Liver (tissue), 3 donors: ENCODE data around the gene CD81.

Experiments
- GABPA ChIP-seq, 2 donors: IDR thresholded peaks in 1 of 2; conservative IDR thresholded peaks in 1 of 2; 2 replicates each; pipeline ENCODE4 v1.6.1; 2016; ENCODE audit warnings: antibody characterized with exemption in 2 of 2, mild to moderate bottlenecking in 1 of 2, moderate library complexity in 1 of 2
- TAF1 ChIP-seq: conservative IDR thresholded peaks from 2 replicates; pipeline ENCODE4 v1.6.1; 2016; ENCODE audit warnings: antibody characterized with exemption, mild to moderate bottlenecking
- TF ChIP-seq, protein P1 (sequence below): fragments of 150-350 bp; IDR thresholded peaks from 2 replicates; pipeline ENCODE4 v1.5.1; 2017; ENCODE audit warnings: improper control_type of control experiment, low read depth, low read length; ENCODE audit not compliant: missing input control
- TF ChIP-seq, protein P2 (sequence below): IDR thresholded peaks from 2 replicates; pipeline ENCODE4 v1.6.1; 2016; ENCODE audit warnings: antibody characterized with exemption
- TF ChIP-seq, protein P3 (sequence below): IDR thresholded peaks from 2 replicates; pipeline ENCODE4 v1.6.1; 2016; ENCODE audit warnings: antibody characterized with exemption
- donor health status: healthy.
- donor health status: healthy.

DNA sequence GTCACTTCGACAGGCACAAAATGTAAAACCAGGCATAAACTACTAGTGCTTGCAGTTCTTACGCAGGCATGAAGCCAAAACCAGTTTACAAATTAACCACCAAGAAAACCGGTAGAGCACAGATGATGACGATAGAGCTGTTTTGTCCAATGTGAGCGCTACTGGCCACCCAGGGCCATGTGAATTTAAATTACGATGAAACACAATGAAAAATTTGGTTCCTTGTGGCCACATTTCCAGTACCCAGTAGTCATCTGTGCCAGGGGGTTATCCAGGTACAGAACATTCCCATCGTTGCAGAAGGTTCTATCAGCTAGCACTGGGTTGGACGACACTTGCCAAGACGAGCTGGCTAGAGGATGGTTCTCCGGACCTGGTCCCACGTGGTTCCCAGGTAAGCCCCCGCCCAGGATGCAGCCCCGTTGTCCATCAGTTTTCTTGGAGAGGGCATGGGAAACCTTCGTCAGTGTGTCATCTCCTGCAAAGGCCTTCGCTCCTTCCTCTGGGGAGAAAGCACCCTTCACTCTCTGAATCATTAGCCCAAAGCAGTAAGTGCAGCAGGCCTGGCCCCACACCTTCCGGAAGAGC, 1.1 kb upstream of the CD81 start:
- TF ChIP-seq, protein P1, sequence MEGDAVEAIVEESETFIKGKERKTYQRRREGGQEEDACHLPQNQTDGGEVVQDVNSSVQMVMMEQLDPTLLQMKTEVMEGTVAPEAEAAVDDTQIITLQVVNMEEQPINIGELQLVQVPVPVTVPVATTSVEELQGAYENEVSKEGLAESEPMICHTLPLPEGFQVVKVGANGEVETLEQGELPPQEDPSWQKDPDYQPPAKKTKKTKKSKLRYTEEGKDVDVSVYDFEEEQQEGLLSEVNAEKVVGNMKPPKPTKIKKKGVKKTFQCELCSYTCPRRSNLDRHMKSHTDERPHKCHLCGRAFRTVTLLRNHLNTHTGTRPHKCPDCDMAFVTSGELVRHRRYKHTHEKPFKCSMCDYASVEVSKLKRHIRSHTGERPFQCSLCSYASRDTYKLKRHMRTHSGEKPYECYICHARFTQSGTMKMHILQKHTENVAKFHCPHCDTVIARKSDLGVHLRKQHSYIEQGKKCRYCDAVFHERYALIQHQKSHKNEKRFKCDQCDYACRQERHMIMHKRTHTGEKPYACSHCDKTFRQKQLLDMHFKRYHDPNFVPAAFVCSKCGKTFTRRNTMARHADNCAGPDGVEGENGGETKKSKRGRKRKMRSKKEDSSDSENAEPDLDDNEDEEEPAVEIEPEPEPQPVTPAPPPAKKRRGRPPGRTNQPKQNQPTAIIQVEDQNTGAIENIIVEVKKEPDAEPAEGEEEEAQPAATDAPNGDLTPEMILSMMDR, result no peak
- TF ChIP-seq GABPA (IDR thresholded peaks at IDR 0.05 in 1 of 2, conservative IDR thresholded peaks at IDR 0.05 in 1 of 2) (no peak), TAF1 (no peak)
- TF ChIP-seq, protein P2, sequence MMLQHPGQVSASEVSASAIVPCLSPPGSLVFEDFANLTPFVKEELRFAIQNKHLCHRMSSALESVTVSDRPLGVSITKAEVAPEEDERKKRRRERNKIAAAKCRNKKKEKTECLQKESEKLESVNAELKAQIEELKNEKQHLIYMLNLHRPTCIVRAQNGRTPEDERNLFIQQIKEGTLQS, result no peak
- TF ChIP-seq, protein P3, sequence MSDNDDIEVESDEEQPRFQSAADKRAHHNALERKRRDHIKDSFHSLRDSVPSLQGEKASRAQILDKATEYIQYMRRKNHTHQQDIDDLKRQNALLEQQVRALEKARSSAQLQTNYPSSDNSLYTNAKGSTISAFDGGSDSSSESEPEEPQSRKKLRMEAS, result peak; percentile 49
